ENCODE results near the gene MAG. TPM values are rescaled to one million over a fixed set of nuclear protein-coding genes. Genes with fewer than 3 reads are reported as not detected.

MAG gene
- total and polyA plus RNA-seq, 10 of the 15 experiments (the other 5 are each of a cell fraction or from before 2014, with no cell fraction given): 0.03 to 0.82 (median 0.17) TPM; not detected in 2

- 0 out of 2 replicates have a peak, but pooled peaks have one; percentile 20 for TF ChIP-seq ELK1 (IDR thresholded peaks at IDR 0.05; ENCODE audit: low read depth, low read length)
- TF ChIP-seq SMAD1 (IDR thresholded peaks at IDR 0.05; ENCODE audit: low read depth, partially characterized antibody): no peak
- no peak for TF ChIP-seq CEBPB (IDR thresholded peaks at IDR 0.05; ENCODE audit: borderline replicate concordance in 1 of 2, low read depth in 2 of 2, low read length in 2 of 2)
- TF ChIP-seq NFXL1 (IDR thresholded peaks at IDR 0.05; ENCODE audit: borderline replicate concordance): no peak
- TF ChIP-seq CBX3 (IDR thresholded peaks at IDR 0.05; ENCODE audit: borderline replicate concordance, low read depth): no peak
- peak; percentile 83 for TF ChIP-seq EED (IDR thresholded peaks at IDR 0.05; ENCODE audit: low read depth)
- TF ChIP-seq EP300 (IDR thresholded peaks at IDR 0.05; ENCODE audit: borderline replicate concordance in 1 of 2, control insufficient read depth in 1 of 2, low read depth in 2 of 2, low read length in 2 of 2): 0 out of 4 replicates have a peak, but pooled peaks of 1 of the 2 experiments have one; percentile 40
- TF ChIP-seq MYC (IDR thresholded peaks at IDR 0.05; ENCODE audit: insufficient read depth, insufficient read length, insufficient replicate concordance, low read length, severe bottlenecking): no peak
- peak; percentile 11; the same call in 1 of the 2 replicates for TF ChIP-seq SIN3A (IDR thresholded peaks at IDR 0.05; ENCODE audit: low read depth, low read length)
- no peak; the same call in 1 of the 2 replicates for TF ChIP-seq LARP7 (IDR thresholded peaks at IDR 0.05)
- TF ChIP-seq RB1 (IDR thresholded peaks at IDR 0.05; ENCODE audit: borderline replicate concordance): 0 out of 2 replicates have a peak, but pooled peaks have one; percentile 19
- TF ChIP-seq RELB (IDR thresholded peaks at IDR 0.05; ENCODE audit: low read depth): peak; percentile 74
- no peak for TF ChIP-seq BRCA1 (IDR thresholded peaks at IDR 0.05; ENCODE audit: low read depth, low read length)
- TF ChIP-seq MEF2B (IDR thresholded peaks at IDR 0.05; ENCODE audit: partially characterized antibody, poor library complexity, severe bottlenecking): peak; percentile 47
- TF ChIP-seq IKZF2 (IDR thresholded peaks at IDR 0.05): peak; percentile 89 to 90
- 0 out of 2 replicates have a peak, but pooled peaks have one; percentile 5 for TF ChIP-seq CHD2 (IDR thresholded peaks at IDR 0.05; ENCODE audit: borderline replicate concordance, low read depth, low read length)
- 0 out of 2 replicates have a peak, but pooled peaks have one; percentile 43 for TF ChIP-seq NR2F1 (conservative IDR thresholded peaks at IDR 0.05)
Measured at GRCh38 chr19:35249146-35249847, 42.7 kb upstream of the MAG start (continued).

Data from GM12878 (cell line).